ENCODE data around the gene SLC4A1AP. TPM values are rescaled to one million over a fixed set of nuclear protein-coding genes. Genes with fewer than 3 reads are reported as not detected.

Gene SLC4A1AP, protein sequence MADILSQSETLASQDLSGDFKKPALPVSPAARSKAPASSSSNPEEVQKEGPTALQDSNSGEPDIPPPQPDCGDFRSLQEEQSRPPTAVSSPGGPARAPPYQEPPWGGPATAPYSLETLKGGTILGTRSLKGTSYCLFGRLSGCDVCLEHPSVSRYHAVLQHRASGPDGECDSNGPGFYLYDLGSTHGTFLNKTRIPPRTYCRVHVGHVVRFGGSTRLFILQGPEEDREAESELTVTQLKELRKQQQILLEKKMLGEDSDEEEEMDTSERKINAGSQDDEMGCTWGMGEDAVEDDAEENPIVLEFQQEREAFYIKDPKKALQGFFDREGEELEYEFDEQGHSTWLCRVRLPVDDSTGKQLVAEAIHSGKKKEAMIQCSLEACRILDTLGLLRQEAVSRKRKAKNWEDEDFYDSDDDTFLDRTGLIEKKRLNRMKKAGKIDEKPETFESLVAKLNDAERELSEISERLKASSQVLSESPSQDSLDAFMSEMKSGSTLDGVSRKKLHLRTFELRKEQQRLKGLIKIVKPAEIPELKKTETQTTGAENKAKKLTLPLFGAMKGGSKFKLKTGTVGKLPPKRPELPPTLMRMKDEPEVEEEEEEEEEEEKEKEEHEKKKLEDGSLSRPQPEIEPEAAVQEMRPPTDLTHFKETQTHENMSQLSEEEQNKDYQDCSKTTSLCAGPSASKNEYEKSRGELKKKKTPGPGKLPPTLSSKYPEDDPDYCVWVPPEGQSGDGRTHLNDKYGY
- total RNA-seq (2022) (33.8 and 34.3 TPM in 2 replicates), Bru-seq, nascent RNA (percentile 76 among the genes with signal in this experiment), BruChase-seq, experiment 1, labeled RNA remaining after a 2-hour chase (percentile 80 among the genes with signal in this experiment), BruChase-seq, experiment 2, labeled RNA remaining after a 6-hour chase (percentile 81 among the genes with signal in this experiment)
- long read RNA-seq, transcript SLC4A1AP-201 (14 exons, 2,959 nt) = major isoform, 93 of 105 reads
- long read RNA-seq, partial matches to known transcripts = 4 of 105 reads
- long read RNA-seq, other reads (novel, unspliced or antisense) = 8 of 105 reads

DNA sequence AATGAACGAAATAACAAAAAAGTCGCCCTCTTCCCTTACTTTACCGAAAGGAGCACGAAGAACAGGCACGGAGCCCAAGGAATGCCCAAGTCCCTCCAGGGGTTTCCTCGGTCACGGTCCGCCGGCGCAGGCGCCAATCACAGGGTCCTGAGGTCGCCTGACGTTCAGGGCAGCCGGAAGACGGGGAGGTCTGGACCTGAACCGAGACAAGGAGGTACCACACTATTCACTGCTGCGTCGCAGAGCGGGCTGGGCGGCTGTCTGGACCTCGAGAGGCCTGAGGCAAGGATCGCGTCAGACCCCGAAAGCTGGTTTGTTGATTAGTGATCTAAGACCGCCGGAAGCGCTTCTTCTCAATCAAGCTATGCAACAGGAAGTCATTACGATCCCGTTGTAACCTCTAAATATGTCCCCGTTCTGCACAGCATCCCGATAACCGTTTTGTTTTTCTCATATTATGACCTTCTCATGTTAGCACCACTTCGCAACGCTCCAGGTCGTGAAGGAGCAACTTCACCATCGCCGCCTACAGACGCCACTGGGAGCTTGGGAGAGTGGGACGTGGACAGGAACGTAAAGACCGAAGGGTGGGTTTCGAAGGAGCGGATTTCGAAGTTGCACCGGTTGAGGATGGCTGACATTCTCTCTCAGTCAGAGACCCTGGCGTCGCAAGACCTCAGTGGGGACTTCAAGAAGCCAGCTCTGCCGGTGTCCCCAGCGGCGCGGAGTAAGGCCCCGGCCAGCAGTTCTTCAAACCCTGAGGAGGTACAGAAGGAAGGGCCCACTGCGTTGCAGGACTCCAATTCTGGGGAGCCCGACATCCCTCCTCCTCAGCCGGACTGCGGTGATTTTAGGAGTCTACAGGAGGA lies at the start of gene SLC4A1AP, which contains the start of gene SUPT7L:
TSS of gene SLC4A1AP (plus strand) at position 605 of the 869 bp plus-strand sequence. CDS start at position 631, 26 bp downstream.
TSS of gene SUPT7L (minus strand) at position 330 of the 869 bp plus-strand sequence. CDS start 1,422 bp downstream, outside the sequence.
- POLR2A ChIA-PET = interaction anchor here (0.7 to 1.8 kb wide), 6 partner anchors 15 to 413 kb away, joined by 3 to 11 read pairs (median 3); no protein-coding TSS in a partner anchor
- Mint-ChIP-seq H3K27me3 (ENCODE audit: insufficient read depth, unreplicated experiment) (no peaks in the 10 kb centered on the region), H3K4me1 (ENCODE audit: low read depth, unreplicated experiment) (peaks cover 14% of the 10 kb centered on the region), H3K27ac (ENCODE audit: unreplicated experiment) (peak within 1 kb of the TSS; percentile 100), H3K9me3 (ENCODE audit: unreplicated experiment) (no peaks in the 10 kb centered on the region), H3K36me3 (ENCODE audit: insufficient read depth, unreplicated experiment) (peaks cover 68% of the 10 kb centered on the region), H3K4me3 (ENCODE audit: unreplicated experiment) (peak within 1 kb of the TSS; percentile 99)
- CTCF ChIA-PET = interaction anchor here (0.5 to 2.4 kb wide), 4 partner anchors 20 to 254 kb away, joined by 3 to 22 read pairs (median 4); partner anchors contain the start of gene PPM1G
- no TSS peak for BruUV-seq (replicated peaks)
- Histone ChIP-seq H3K36me3 (ENCODE audit: control insufficient read depth, insufficient read depth, low read length) (peaks cover 4% of the 10 kb centered on the region; the same call in 1 of the 2 replicates), H3K27me3 (replicated peaks; ENCODE audit: control insufficient read depth, insufficient read depth, low read length) (no peaks in the 10 kb centered on the region), H3K4me1 (peaks cover 6% of the 10 kb centered on the region; the same call in 1 of the 2 replicates), H3K4me3 (ENCODE audit: low read depth, low read length) (peak within 1 kb of the TSS; percentile 60), H3K9me3 (no peaks in the 10 kb centered on the region)
- DNase-seq = peak; percentile 84 to 85
- intact Hi-C loops (cut with micrococcal nuclease; ENCODE audit: unreplicated experiment) = loop anchor here (2.0 kb wide), 1 partner anchor 35 kb away; the partner anchor contains the start of genes CCDC121 and GPN1
- TF ChIP-seq, protein P1, sequence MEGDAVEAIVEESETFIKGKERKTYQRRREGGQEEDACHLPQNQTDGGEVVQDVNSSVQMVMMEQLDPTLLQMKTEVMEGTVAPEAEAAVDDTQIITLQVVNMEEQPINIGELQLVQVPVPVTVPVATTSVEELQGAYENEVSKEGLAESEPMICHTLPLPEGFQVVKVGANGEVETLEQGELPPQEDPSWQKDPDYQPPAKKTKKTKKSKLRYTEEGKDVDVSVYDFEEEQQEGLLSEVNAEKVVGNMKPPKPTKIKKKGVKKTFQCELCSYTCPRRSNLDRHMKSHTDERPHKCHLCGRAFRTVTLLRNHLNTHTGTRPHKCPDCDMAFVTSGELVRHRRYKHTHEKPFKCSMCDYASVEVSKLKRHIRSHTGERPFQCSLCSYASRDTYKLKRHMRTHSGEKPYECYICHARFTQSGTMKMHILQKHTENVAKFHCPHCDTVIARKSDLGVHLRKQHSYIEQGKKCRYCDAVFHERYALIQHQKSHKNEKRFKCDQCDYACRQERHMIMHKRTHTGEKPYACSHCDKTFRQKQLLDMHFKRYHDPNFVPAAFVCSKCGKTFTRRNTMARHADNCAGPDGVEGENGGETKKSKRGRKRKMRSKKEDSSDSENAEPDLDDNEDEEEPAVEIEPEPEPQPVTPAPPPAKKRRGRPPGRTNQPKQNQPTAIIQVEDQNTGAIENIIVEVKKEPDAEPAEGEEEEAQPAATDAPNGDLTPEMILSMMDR (IDR thresholded peaks at IDR 0.05; ENCODE audit: insufficient read depth in 1 of 2, low read depth in 1 of 2, low read length in 1 of 2, severe bottlenecking in 1 of 2, unreplicated experiment in 1 of 2) = peak in 1 of 2 experiments; percentile 6

DNA sequence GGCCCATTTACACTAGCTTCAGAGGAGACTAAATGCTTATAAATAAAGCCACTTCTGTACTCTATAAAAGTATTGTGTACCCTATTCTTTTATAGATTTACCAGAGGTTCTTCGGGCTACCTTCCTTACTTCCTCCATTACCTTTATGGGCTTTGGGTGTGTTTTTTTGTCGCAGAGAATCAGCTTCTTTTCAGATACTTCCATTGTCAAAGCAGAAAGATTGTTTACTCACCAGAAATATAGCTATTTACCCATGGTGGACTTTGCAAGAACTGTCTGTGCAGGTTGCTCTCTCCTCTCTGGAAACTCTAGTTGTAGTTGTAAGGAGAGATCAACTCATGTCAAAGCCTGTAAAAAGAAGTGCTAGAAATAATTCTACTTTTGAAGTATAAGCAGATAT lies 49.7 kb upstream of the SLC4A1AP start:
- Mint-ChIP-seq H3K27ac (ENCODE audit: unreplicated experiment) (no peak overlapping the region), H3K9me3 (ENCODE audit: unreplicated experiment) (no peaks in the 10 kb centered on the region), H3K4me3 (ENCODE audit: unreplicated experiment) (no peak overlapping the region), H3K4me1 (ENCODE audit: low read depth, unreplicated experiment) (no peaks in the 10 kb centered on the region), H3K36me3 (ENCODE audit: insufficient read depth, unreplicated experiment) (peaks cover 38% of the 10 kb centered on the region), H3K27me3 (ENCODE audit: insufficient read depth, unreplicated experiment) (no peaks in the 10 kb centered on the region)
- TF ChIP-seq, protein P1 (IDR thresholded peaks at IDR 0.05; ENCODE audit: insufficient read depth in 1 of 2, low read depth in 1 of 2, low read length in 1 of 2, severe bottlenecking in 1 of 2, unreplicated experiment in 1 of 2) = no peak
- no TSS peak for BruUV-seq (replicated peaks)
- H3K4me3 ChIP-seq (ENCODE audit: low read depth, low read length) = no peak overlapping the region
- H3K9me3 ChIP-seq = no peaks in the 10 kb centered on the region
- intact Hi-C loops (cut with micrococcal nuclease; ENCODE audit: unreplicated experiment) = no loop called here
- no peak for DNase-seq
- H3K27me3 ChIP-seq (replicated peaks; ENCODE audit: control insufficient read depth, insufficient read depth, low read length) = no peaks in the 10 kb centered on the region
- peaks cover 4% of the 10 kb centered on the region for H3K36me3 ChIP-seq (ENCODE audit: control insufficient read depth, insufficient read depth, low read length)
- CTCF ChIA-PET = no interaction called here
- POLR2A ChIA-PET = interaction anchor here (0.6 kb wide), 1 partner anchor 170 kb away, joined by 3 read pairs; no protein-coding TSS in a partner anchor
- no peaks in the 10 kb centered on the region for H3K4me1 ChIP-seq

Data from Caco-2 (cell line).